HG03139 (cell line): ENCODE measurements around the gene ATXN2L.
A peak's percentile ranks its signal among the peaks of the same experiment; 100 is the strongest.
"Not testable (repeated sequence)": the region's sequence is repeated elsewhere in the genome, so short reads cannot be mapped to it uniquely, and the experiment has no call there.

Experiments
- ATAC-seq: cut with Tn5 transposase; IDR thresholded peaks from one replicate; pipeline ENCODE4 v1.9.1; 2021; ENCODE audit not compliant: unreplicated experiment

ATXN2L gene

GRCh38 chr16:28837672-28838557 lies 15.1 kb downstream of the ATXN2L start:
- no peak for ATAC-seq

GRCh38 chr16:28838558-28838918 lies 15.7 kb downstream of the ATXN2L start:
- ATAC-seq, result no peak

GRCh38 chr16:28839004-28839639 lies 16.3 kb downstream of the ATXN2L start:
- ATAC-seq, result no peak

GRCh38 chr16:28839899-28840298 lies 17.1 kb downstream of the ATXN2L start:
- ATAC-seq, result no peak

GRCh38 chr16:28842696-28843095 lies 19.9 kb downstream of the ATXN2L start:
- ATAC-seq, result no peak

- no peak for ATAC-seq
These were observed 21.0 kb downstream of the ATXN2L start for GRCh38 chr16:28843766-28844165.

- no peak for ATAC-seq
These were observed 21.6 kb downstream of the ATXN2L start for GRCh38 chr16:28844226-28844885.

GRCh38 chr16:28845293-28845692 lies 22.5 kb downstream of the ATXN2L start:
- ATAC-seq, result no peak

GRCh38 chr16:28845761-28846079 lies 22.9 kb downstream of the ATXN2L start:
- ATAC-seq, result no peak

- ATAC-seq, result peak; percentile 83
These were observed 23.5 kb downstream of the ATXN2L start, which contains the start of gene TUFM for GRCh38 chr16:28846080-28846932. TSS of gene TUFM (minus strand) at chr16:28846348. CDS start at chr16:28846269, 79 bp downstream.

- no peak for ATAC-seq
These were observed 24.1 kb downstream of the ATXN2L start for GRCh38 chr16:28846933-28847273.

- no peak for ATAC-seq
These were observed 35.6 kb downstream of the ATXN2L start for GRCh38 chr16:28858421-28858820.

GRCh38 chr16:28859326-28859725 lies 36.5 kb downstream of the ATXN2L start:
- ATAC-seq, result no peak

- ATAC-seq, result no peak
These were observed 41.4 kb downstream of the ATXN2L start for GRCh38 chr16:28863929-28864793.

GRCh38 chr16:28865001-28865688 lies 42.3 kb downstream of the ATXN2L start:
- ATAC-seq, result no peak

- ATAC-seq, result no peak
These were observed 43.1 kb downstream of the ATXN2L start for GRCh38 chr16:28865722-28866453.

GRCh38 chr16:28866454-28866804 lies 43.6 kb downstream of the ATXN2L start:
- ATAC-seq, result no peak

GRCh38 chr16:28867241-28867640 lies 44.4 kb downstream of the ATXN2L start:
- no peak for ATAC-seq

- ATAC-seq, result not testable (repeated sequence)
These were observed 44.8 kb downstream of the ATXN2L start for GRCh38 chr16:28867646-28868045.
